ENCODE measurements around the gene WASF2. TPM values are rescaled to one million over a fixed set of nuclear protein-coding genes. Genes with fewer than 3 reads are reported as not detected.
"Not testable (repeated sequence)": the region's sequence is repeated elsewhere in the genome, so short reads cannot be mapped to it uniquely, and the experiment has no call there.

The WASF2 gene
- total and polyA plus RNA-seq, 4 experiments from 2014 or later = 31.6 to 164 (median 122) TPM

- ChIA-PET CTCF (ENCODE audit: partially characterized antibody) (interaction anchor here (0.5 to 12.1 kb wide), 12 partner anchors 30 to 277 kb away, joined by 3 to 325 read pairs (median 6); no protein-coding TSS in a partner anchor), POLR2A (ENCODE audit: partially characterized antibody) (interaction anchor here (0.7 to 1.3 kb wide), 3 partner anchors 50 to 271 kb away, joined by 3 to 5 read pairs (median 4); partner anchors contain the start of gene SYTL1)
- no peaks in the 10 kb centered on the region for H3K27me3 ChIP-seq (ENCODE audit: insufficient read depth, low read length)
- Mint-ChIP-seq H3K4me1 (peaks cover 11 to 30% (median 17%) of the 10 kb centered on the region in 4 donors), H3K9me3 (peaks cover 0 to 1% (median 0%) of the 10 kb centered on the region in 8 donors), H3K4me3 (peak within 1 kb of the TSS; percentile 79 to 93 (median 84)), H3K27ac (peak within 1 kb of the TSS; percentile 58 to 97 (median 94)), H3K27me3 (peaks cover 1 to 4% of the 10 kb centered on the region in 2 donors), H3K36me3 (no peaks in the 10 kb centered on the region)
- DNase-seq = peak; percentile 88 to 92 (median 89)
- H3K9me3 ChIP-seq (ENCODE audit: control insufficient read depth in 1 of 2, low read length in 2 of 2) = no peaks in the 10 kb centered on the region
- peak within 1 kb of the TSS; percentile 42 for H3K27ac ChIP-seq (ENCODE audit: low read depth, low read length)
- H3K36me3 ChIP-seq (ENCODE audit: insufficient read depth, low read length) = no peaks in the 10 kb centered on the region
- intact Hi-C loops (cut with micrococcal nuclease) = loop anchor here (1.0 to 2.0 kb wide), 3 partner anchors 214 to 289 kb away; no protein-coding TSS in a partner anchor
- peaks cover 26% of the 10 kb centered on the region for H3K4me1 ChIP-seq (ENCODE audit: insufficient read depth, low read length)
- peak within 1 kb of the TSS; percentile 17 to 68 for H3K4me3 ChIP-seq (ENCODE audit: low read length in 2 of 2)
Observed at GRCh38 chr1:27392096-27392777, 97.7 kb downstream of the WASF2 start, which contains the start of gene GPR3. Gene GPR3 (plus strand): TSS chr1:27392622. CDS start chr1:27393799, 1,177 bp downstream.

DNA sequence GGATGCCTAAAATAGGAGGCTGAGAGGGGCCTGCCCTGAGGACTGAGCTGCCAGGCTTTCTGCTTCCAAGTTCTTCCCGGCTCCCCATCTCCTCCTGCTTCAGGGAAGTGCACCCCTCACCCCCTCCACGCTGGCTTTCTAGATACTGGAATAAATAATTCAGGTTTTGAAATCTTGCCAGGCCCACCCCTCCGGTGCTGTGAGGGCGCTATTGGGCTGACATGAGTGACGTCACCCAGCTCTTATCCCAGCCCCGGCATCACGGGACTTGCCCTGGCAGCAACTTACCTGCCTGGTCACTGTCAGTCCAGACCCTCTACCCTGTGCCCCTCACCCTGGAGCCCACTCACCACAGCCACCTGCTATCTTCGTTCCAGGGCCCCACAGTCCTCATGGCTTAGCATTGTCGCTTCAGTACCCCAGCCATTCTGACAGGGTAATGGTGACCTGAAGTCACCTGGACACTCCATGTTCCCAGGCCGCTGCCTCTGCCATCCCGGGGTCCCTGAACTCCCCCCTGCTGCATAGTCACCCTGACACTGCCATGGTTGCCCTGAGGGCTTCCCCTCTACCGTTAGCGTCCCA, 98.4 kb downstream of the WASF2 start:
- no peaks in the 10 kb centered on the region for H3K27me3 ChIP-seq (ENCODE audit: insufficient read depth, low read length)
- H3K9me3 ChIP-seq (ENCODE audit: control insufficient read depth in 1 of 2, low read length in 2 of 2) = no peaks in the 10 kb centered on the region
- peaks cover 1 to 4% of the 10 kb centered on the region in 2 donors for H3K27me3 Mint-ChIP-seq
- intact Hi-C loops (cut with micrococcal nuclease) = loop anchor here (1.0 to 2.0 kb wide), 3 partner anchors 215 to 289 kb away; no protein-coding TSS in a partner anchor
- H3K27ac ChIP-seq (ENCODE audit: low read depth, low read length) = no peak overlapping the region
- POLR2A ChIA-PET (ENCODE audit: partially characterized antibody) = interaction anchor here (0.6 to 1.3 kb wide), 7 partner anchors 26 to 271 kb away, joined by 3 to 5 read pairs (median 3); partner anchors contain the start of gene SYTL1
- CTCF ChIA-PET (ENCODE audit: partially characterized antibody) = interaction anchor here (0.6 to 12.1 kb wide), 12 partner anchors 29 to 278 kb away, joined by 3 to 325 read pairs (median 6); no protein-coding TSS in a partner anchor
- H3K27ac Mint-ChIP-seq = peak overlapping the region; percentile 31 to 97 (median 94)
- peaks cover 26% of the 10 kb centered on the region for H3K4me1 ChIP-seq (ENCODE audit: insufficient read depth, low read length)
- peak overlapping the region in 1 of 2 donors; percentile 68 for H3K4me3 ChIP-seq (ENCODE audit: low read length in 2 of 2)
- H3K9me3 Mint-ChIP-seq = peaks cover 0 to 1% (median 0%) of the 10 kb centered on the region in 8 donors
- H3K4me3 Mint-ChIP-seq = peak overlapping the region; percentile 79 to 93 (median 84)
- no peaks in the 10 kb centered on the region for H3K36me3 ChIP-seq (ENCODE audit: insufficient read depth, low read length)
- peak in 1 of 5 donors; percentile 55 for DNase-seq
- peaks cover 11 to 30% (median 17%) of the 10 kb centered on the region in 4 donors for H3K4me1 Mint-ChIP-seq
- no peaks in the 10 kb centered on the region for H3K36me3 Mint-ChIP-seq

- no peaks in the 10 kb centered on the region for H3K36me3 Mint-ChIP-seq
Observed at GRCh38 chr1:27388337-27389005, 101.5 kb downstream of the WASF2 start.

GRCh38 chr1:27384797-27385196, 105.2 kb downstream of the WASF2 start:
- H3K27ac Mint-ChIP-seq; H3K9me3 ChIP-seq (ENCODE audit: control insufficient read depth in 1 of 2, low read length in 2 of 2); H3K4me3 ChIP-seq (ENCODE audit: low read length in 2 of 2); H3K36me3 Mint-ChIP-seq; H3K27ac ChIP-seq (ENCODE audit: low read depth, low read length); H3K4me1 Mint-ChIP-seq; H3K4me3 Mint-ChIP-seq; H3K27me3 Mint-ChIP-seq; DNase-seq; H3K4me1 ChIP-seq (ENCODE audit: insufficient read depth, low read length); H3K27me3 ChIP-seq (ENCODE audit: insufficient read depth, low read length); H3K9me3 Mint-ChIP-seq; H3K36me3 ChIP-seq (ENCODE audit: insufficient read depth, low read length); intact Hi-C loops (cut with micrococcal nuclease): not testable (repeated sequence)
- CTCF ChIA-PET (ENCODE audit: partially characterized antibody) = interaction anchor here (1.1 to 12.1 kb wide), 4 partner anchors 18 to 283 kb away, joined by 3 to 325 read pairs (median 67); partner anchors contain the start of gene MAP3K6
- POLR2A ChIA-PET (ENCODE audit: partially characterized antibody) = interaction anchor here (0.9 kb wide), 1 partner anchor 84 kb away, joined by 3 read pairs; no protein-coding TSS in a partner anchor

More at GRCh38 chr1:27388337-27389005, 101.5 kb downstream of the WASF2 start:
- H3K27ac ChIP-seq (ENCODE audit: low read depth, low read length) = no peak overlapping the region
- H3K36me3 ChIP-seq (ENCODE audit: insufficient read depth, low read length) = no peaks in the 10 kb centered on the region
- peaks cover 16% of the 10 kb centered on the region for H3K4me1 ChIP-seq (ENCODE audit: insufficient read depth, low read length)
- peak overlapping the region in 1 of 8 donors; percentile 35 for H3K4me3 Mint-ChIP-seq
- H3K27me3 ChIP-seq (ENCODE audit: insufficient read depth, low read length) = no peaks in the 10 kb centered on the region
- no peaks in the 10 kb centered on the region for H3K9me3 Mint-ChIP-seq
- ChIA-PET CTCF (ENCODE audit: partially characterized antibody) (interaction anchor here (0.6 to 12.1 kb wide), 20 partner anchors 9 to 344 kb away, joined by 3 to 325 read pairs (median 4); partner anchors contain the start of gene MAP3K6), POLR2A (ENCODE audit: partially characterized antibody) (no interaction called here)
- H3K4me3 ChIP-seq (ENCODE audit: low read length in 2 of 2) = no peak overlapping the region
- peak; percentile 69 to 74 (median 70) for DNase-seq
- H3K4me1 Mint-ChIP-seq = peaks cover 10 to 17% (median 14%) of the 10 kb centered on the region in 4 donors
- intact Hi-C loops (cut with micrococcal nuclease) = loop anchor here (1.0 to 2.0 kb wide), 4 partner anchors 24 to 87 kb away; no protein-coding TSS in a partner anchor
- peaks cover 3 to 4% of the 10 kb centered on the region in 2 donors for H3K27me3 Mint-ChIP-seq
- H3K27ac Mint-ChIP-seq = peak overlapping the region in 4 of 7 donors; percentile 1 to 87 (median 76)
- H3K9me3 ChIP-seq (ENCODE audit: control insufficient read depth in 1 of 2, low read length in 2 of 2) = no peaks in the 10 kb centered on the region

DNA sequence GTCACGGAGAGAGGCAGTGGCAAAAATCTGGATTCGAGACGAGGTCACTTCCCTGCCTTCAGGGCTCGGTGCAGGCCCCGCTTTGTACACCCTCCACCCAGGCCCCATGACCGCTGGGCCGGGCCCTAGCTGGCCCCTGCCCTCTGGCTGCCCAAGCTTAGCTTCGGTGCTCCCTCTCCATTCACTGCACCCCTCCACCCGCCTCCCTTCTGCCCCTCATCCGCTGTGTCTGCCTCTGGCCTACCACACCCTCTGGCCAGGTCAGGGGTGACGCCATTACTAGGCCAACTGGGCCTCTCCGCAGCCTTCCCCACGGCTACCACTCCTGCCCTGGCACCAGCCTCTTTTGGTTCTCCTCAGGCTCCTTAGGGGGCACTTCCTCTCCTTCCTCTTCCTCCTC, 106.3 kb downstream of the WASF2 start:
- Histone ChIP-seq H3K9me3 (ENCODE audit: control insufficient read depth in 1 of 2, low read length in 2 of 2) (no peaks in the 10 kb centered on the region), H3K4me1 (ENCODE audit: insufficient read depth, low read length) (no peaks in the 10 kb centered on the region), H3K4me3 (ENCODE audit: low read length in 2 of 2) (no peak overlapping the region), H3K27me3 (ENCODE audit: insufficient read depth, low read length) (no peaks in the 10 kb centered on the region), H3K36me3 (ENCODE audit: insufficient read depth, low read length) (no peaks in the 10 kb centered on the region), H3K27ac (ENCODE audit: low read depth, low read length) (no peak overlapping the region)
- Mint-ChIP-seq H3K27me3 (peaks cover 2 to 5% of the 10 kb centered on the region in 2 donors), H3K9me3 (no peaks in the 10 kb centered on the region), H3K4me1 (peaks cover 0 to 5% (median 4%) of the 10 kb centered on the region in 4 donors), H3K36me3 (no peaks in the 10 kb centered on the region), H3K27ac (no peak overlapping the region), H3K4me3 (no peak overlapping the region)
- intact Hi-C loops (cut with micrococcal nuclease) = no loop called here
- CTCF ChIA-PET (ENCODE audit: partially characterized antibody) = interaction anchor here (1.1 to 12.1 kb wide), 5 partner anchors 17 to 86 kb away, joined by 3 to 325 read pairs (median 9); partner anchors contain the start of gene MAP3K6
- POLR2A ChIA-PET (ENCODE audit: partially characterized antibody) = interaction anchor here (0.9 to 1.1 kb wide), 2 partner anchors 26 to 83 kb away, joined by 3 to 4 read pairs; no protein-coding TSS in a partner anchor
- no peak for DNase-seq

- Histone ChIP-seq H3K4me3 (ENCODE audit: low read length in 2 of 2) (no peak within 1 kb of the TSS), H3K27ac (ENCODE audit: low read depth, low read length) (no peak within 1 kb of the TSS), H3K27me3 (ENCODE audit: insufficient read depth, low read length) (no peaks in the 10 kb centered on the region), H3K36me3 (ENCODE audit: insufficient read depth, low read length) (no peaks in the 10 kb centered on the region), H3K4me1 (ENCODE audit: insufficient read depth, low read length) (no peaks in the 10 kb centered on the region), H3K9me3 (ENCODE audit: control insufficient read depth in 1 of 2, low read length in 2 of 2) (no peaks in the 10 kb centered on the region)
- H3K4me1 Mint-ChIP-seq = peaks cover 0 to 2% (median 0%) of the 10 kb centered on the region in 4 donors
- no peaks in the 10 kb centered on the region for H3K9me3 Mint-ChIP-seq
- peak within 1 kb of the TSS in 2 of 8 donors; percentile 15 to 31 for H3K4me3 Mint-ChIP-seq
- intact Hi-C loops (cut with micrococcal nuclease) = no loop called here
- H3K27ac Mint-ChIP-seq = peak within 1 kb of the TSS in 1 of 7 donors; percentile 61
- ChIA-PET POLR2A (ENCODE audit: partially characterized antibody) (interaction anchor here (1.1 kb wide), 1 partner anchor 26 kb away, joined by 4 read pairs; no protein-coding TSS in a partner anchor), CTCF (ENCODE audit: partially characterized antibody) (interaction anchor here (1.1 to 12.1 kb wide), 4 partner anchors 26 to 85 kb away, joined by 3 to 325 read pairs (median 70); no protein-coding TSS in a partner anchor)
- H3K27me3 Mint-ChIP-seq = peaks cover 1 to 2% of the 10 kb centered on the region in 2 donors
- H3K36me3 Mint-ChIP-seq = no peaks in the 10 kb centered on the region
- peak in 3 of 5 donors; percentile 36 to 52 (median 36) for DNase-seq
Observed at GRCh38 chr1:27383039-27383605, 106.8 kb downstream of the WASF2 start, which contains the start of gene CD164L2. Gene CD164L2 (minus strand): TSS chr1:27383333. CDS start chr1:27383239, 94 bp downstream.
